ENCODE results near the gene C10orf53.
"Not testable (repeated sequence)": the region's sequence is repeated elsewhere in the genome, so short reads cannot be mapped to it uniquely, and the experiment has no call there.

The C10orf53 gene

GRCh38 chr10:49678827-49679479 is 498 bp upstream of the C10orf53 start:
- H3K27ac ChIP-seq (ENCODE audit: low read length, poor library complexity, severe bottlenecking) = no peak overlapping the region
- H3K79me1 ChIP-seq (replicated peaks; ENCODE audit: low read length, poor library complexity, severe bottlenecking) = no peaks in the 10 kb centered on the region
- no peak overlapping the region for H2AFZ ChIP-seq (ENCODE audit: low read depth, low read length)
- H3K4me1 ChIP-seq (ENCODE audit: control insufficient read depth, insufficient read depth, low read depth, low read length) = peaks cover 5% of the 10 kb centered on the region
- no peak overlapping the region for H2BK15ac ChIP-seq (ENCODE audit: low read depth, poor library complexity, severe bottlenecking)
- H2BK12ac ChIP-seq (ENCODE audit: low read length in 2 of 2) = no peak overlapping the region
- no peak overlapping the region for H3K18ac ChIP-seq (ENCODE audit: low read depth in 1 of 2, low read length in 2 of 2)
- no peak overlapping the region for H3K14ac ChIP-seq (ENCODE audit: low read length in 2 of 2)
- 13% methylated on average over 17 of the region's 19 CpGs for WGBS
- peaks cover 12% of the 10 kb centered on the region for H3K9me3 ChIP-seq (ENCODE audit: control insufficient read depth, low read length)
- no peak overlapping the region for H4K8ac ChIP-seq (ENCODE audit: low read length)
- H3K23ac ChIP-seq (ENCODE audit: low read length in 2 of 2) = no peak overlapping the region
- no peak overlapping the region for H3K9ac ChIP-seq (ENCODE audit: low read length)
- H2BK120ac ChIP-seq (ENCODE audit: low read depth, low read length) = no peak overlapping the region
- peak overlapping the region; percentile 34 to 56 for H3K4me3 ChIP-seq (ENCODE audit: insufficient read depth in 1 of 2, low read depth in 1 of 2, low read length in 2 of 2)
- no peaks in the 10 kb centered on the region for H3K36me3 ChIP-seq (ENCODE audit: control insufficient read depth in 1 of 2, insufficient read depth in 2 of 2, low read depth in 1 of 2, low read length in 2 of 2)
- no peak overlapping the region for H4K91ac ChIP-seq (ENCODE audit: low read length)
- no peak overlapping the region for H3K4ac ChIP-seq (ENCODE audit: low read depth in 1 of 2, low read length in 2 of 2)
- H2AK5ac ChIP-seq (ENCODE audit: low read length, severe bottlenecking) = no peak overlapping the region
- DNase-seq = no peak
- H3K27me3 ChIP-seq (ENCODE audit: control insufficient read depth in 1 of 2, insufficient read depth in 1 of 2, low read length in 2 of 2) = peaks cover 25 to 49% of the 10 kb centered on the region in 2 experiments
- peak overlapping the region; percentile 79 for H3K4me2 ChIP-seq (ENCODE audit: low read length, poor library complexity, severe bottlenecking)
- H2BK5ac ChIP-seq (ENCODE audit: low read depth, low read length, poor library complexity, severe bottlenecking) = no peak overlapping the region

- not testable (repeated sequence) for H3K18ac ChIP-seq (ENCODE audit: low read depth in 1 of 2, low read length in 2 of 2); H2BK12ac ChIP-seq (ENCODE audit: low read length in 2 of 2); DNase-seq; H3K23ac ChIP-seq (ENCODE audit: low read length in 2 of 2); H3K4me2 ChIP-seq (ENCODE audit: low read length, poor library complexity, severe bottlenecking); H2BK15ac ChIP-seq (ENCODE audit: low read depth, poor library complexity, severe bottlenecking); H3K9ac ChIP-seq (ENCODE audit: low read length); H2BK120ac ChIP-seq (ENCODE audit: low read depth, low read length); H3K4me3 ChIP-seq (ENCODE audit: insufficient read depth in 1 of 2, low read depth in 1 of 2, low read length in 2 of 2); H3K4ac ChIP-seq (ENCODE audit: low read depth in 1 of 2, low read length in 2 of 2); H2AFZ ChIP-seq (ENCODE audit: low read depth, low read length); H4K8ac ChIP-seq (ENCODE audit: low read length); H3K27ac ChIP-seq (ENCODE audit: low read length, poor library complexity, severe bottlenecking); H3K4me1 ChIP-seq (ENCODE audit: control insufficient read depth, insufficient read depth, low read depth, low read length); H3K36me3 ChIP-seq (ENCODE audit: control insufficient read depth in 1 of 2, insufficient read depth in 2 of 2, low read depth in 1 of 2, low read length in 2 of 2); H2AK5ac ChIP-seq (ENCODE audit: low read length, severe bottlenecking); H3K79me1 ChIP-seq (replicated peaks; ENCODE audit: low read length, poor library complexity, severe bottlenecking); H4K91ac ChIP-seq (ENCODE audit: low read length); H3K14ac ChIP-seq (ENCODE audit: low read length in 2 of 2); H2BK5ac ChIP-seq (ENCODE audit: low read depth, low read length, poor library complexity, severe bottlenecking)
- 72% methylated on average over 4 of the region's 5 CpGs for WGBS
- peaks cover 29 to 54% of the 10 kb centered on the region in 2 experiments for H3K27me3 ChIP-seq (ENCODE audit: control insufficient read depth in 1 of 2, insufficient read depth in 1 of 2, low read length in 2 of 2)
- peaks cover 20% of the 10 kb centered on the region for H3K9me3 ChIP-seq (ENCODE audit: control insufficient read depth, low read length)
Measured at GRCh38 chr10:49682449-49682848, 3.0 kb downstream of the C10orf53 start.

- H3K9me3 ChIP-seq (ENCODE audit: control insufficient read depth, low read length) = peaks cover 19% of the 10 kb centered on the region
Measured at GRCh38 chr10:49682879-49683278, 3.4 kb downstream of the C10orf53 start.

DNA sequence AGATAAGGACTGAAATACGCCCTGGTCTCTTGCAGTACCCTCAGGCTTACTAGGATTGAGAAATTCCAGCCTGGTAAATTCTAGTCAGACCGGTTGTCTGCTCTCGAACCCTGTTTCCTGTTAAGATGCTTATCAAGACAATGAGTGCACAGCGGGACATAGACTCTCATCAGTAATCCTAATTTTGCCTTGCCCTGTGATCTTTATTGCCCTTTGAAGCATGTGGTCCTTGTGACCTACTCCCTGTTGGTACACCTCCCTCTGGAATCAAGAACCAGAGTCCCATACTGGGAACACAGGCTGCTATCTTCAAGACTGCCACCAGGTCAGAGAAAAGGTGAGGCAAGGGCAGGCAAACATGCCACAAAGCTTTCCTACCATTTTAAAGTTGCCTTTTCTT is 7.2 kb downstream of the C10orf53 start:
- Histone ChIP-seq H2BK15ac (ENCODE audit: low read depth, poor library complexity, severe bottlenecking) (no peak overlapping the region), H4K91ac (ENCODE audit: low read length) (no peak overlapping the region), H2BK12ac (ENCODE audit: low read length in 2 of 2) (no peak overlapping the region), H3K4me3 (ENCODE audit: insufficient read depth in 1 of 2, low read depth in 1 of 2, low read length in 2 of 2) (no peak overlapping the region), H3K9me3 (ENCODE audit: control insufficient read depth, low read length) (peaks cover 10% of the 10 kb centered on the region), H3K36me3 (ENCODE audit: control insufficient read depth in 1 of 2, insufficient read depth in 2 of 2, low read depth in 1 of 2, low read length in 2 of 2) (no peaks in the 10 kb centered on the region), H3K23ac (ENCODE audit: low read length in 2 of 2) (no peak overlapping the region), H2AFZ (ENCODE audit: low read depth, low read length) (no peak overlapping the region), H4K8ac (ENCODE audit: low read length) (no peak overlapping the region), H2BK5ac (ENCODE audit: low read depth, low read length, poor library complexity, severe bottlenecking) (no peak overlapping the region), H3K18ac (ENCODE audit: low read depth in 1 of 2, low read length in 2 of 2) (no peak overlapping the region), H3K4me2 (ENCODE audit: low read length, poor library complexity, severe bottlenecking) (no peak overlapping the region), H3K27ac (ENCODE audit: low read length, poor library complexity, severe bottlenecking) (no peak overlapping the region), H3K79me1 (replicated peaks; ENCODE audit: low read length, poor library complexity, severe bottlenecking) (no peaks in the 10 kb centered on the region), H2BK120ac (ENCODE audit: low read depth, low read length) (no peak overlapping the region), H3K14ac (ENCODE audit: low read length in 2 of 2) (no peak overlapping the region), H3K9ac (ENCODE audit: low read length) (no peak overlapping the region), H3K27me3 (ENCODE audit: control insufficient read depth in 1 of 2, insufficient read depth in 1 of 2, low read length in 2 of 2) (peaks cover 50 to 62% of the 10 kb centered on the region in 2 experiments), H3K4me1 (ENCODE audit: control insufficient read depth, insufficient read depth, low read depth, low read length) (no peaks in the 10 kb centered on the region), H2AK5ac (ENCODE audit: low read length, severe bottlenecking) (no peak overlapping the region), H3K4ac (ENCODE audit: low read depth in 1 of 2, low read length in 2 of 2) (no peak overlapping the region)
- 63% methylated on average over 4 of the region's 4 CpGs for WGBS
- DNase-seq = no peak

More at GRCh38 chr10:49682879-49683278, 3.4 kb downstream of the C10orf53 start:
- Histone ChIP-seq H4K91ac (ENCODE audit: low read length) (no peak overlapping the region), H3K4ac (ENCODE audit: low read depth in 1 of 2, low read length in 2 of 2) (no peak overlapping the region), H3K23ac (ENCODE audit: low read length in 2 of 2) (no peak overlapping the region), H3K27me3 (ENCODE audit: control insufficient read depth in 1 of 2, insufficient read depth in 1 of 2, low read length in 2 of 2) (peaks cover 32 to 55% of the 10 kb centered on the region in 2 experiments), H2BK12ac (ENCODE audit: low read length in 2 of 2) (no peak overlapping the region), H3K79me1 (replicated peaks; ENCODE audit: low read length, poor library complexity, severe bottlenecking) (no peaks in the 10 kb centered on the region), H3K4me2 (ENCODE audit: low read length, poor library complexity, severe bottlenecking) (no peak overlapping the region), H2AK5ac (ENCODE audit: low read length, severe bottlenecking) (no peak overlapping the region), H3K9ac (ENCODE audit: low read length) (no peak overlapping the region), H2AFZ (ENCODE audit: low read depth, low read length) (no peak overlapping the region), H3K27ac (ENCODE audit: low read length, poor library complexity, severe bottlenecking) (no peak overlapping the region), H3K36me3 (ENCODE audit: control insufficient read depth in 1 of 2, insufficient read depth in 2 of 2, low read depth in 1 of 2, low read length in 2 of 2) (no peaks in the 10 kb centered on the region), H3K14ac (ENCODE audit: low read length in 2 of 2) (no peak overlapping the region), H4K8ac (ENCODE audit: low read length) (no peak overlapping the region), H3K4me1 (ENCODE audit: control insufficient read depth, insufficient read depth, low read depth, low read length) (peaks cover 5% of the 10 kb centered on the region), H3K18ac (ENCODE audit: low read depth in 1 of 2, low read length in 2 of 2) (no peak overlapping the region), H3K4me3 (ENCODE audit: insufficient read depth in 1 of 2, low read depth in 1 of 2, low read length in 2 of 2) (no peak overlapping the region), H2BK5ac (ENCODE audit: low read depth, low read length, poor library complexity, severe bottlenecking) (no peak overlapping the region), H2BK15ac (ENCODE audit: low read depth, poor library complexity, severe bottlenecking) (no peak overlapping the region), H2BK120ac (ENCODE audit: low read depth, low read length) (no peak overlapping the region)
- DNase-seq = no peak
- 98% methylated on average over 2 of the region's 2 CpGs for WGBS

All from mesenchymal stem cell (in vitro differentiated cells and primary cell).